PC-3 (cell line): Measurements from ENCODE around the gene ARHGEF16. TPM values are rescaled to one million over a fixed set of nuclear protein-coding genes. Genes with fewer than 3 reads are reported as not detected.

Source experiments
- ATAC-seq: fragments of 200-7000 bp; cut with Tn5 transposase; 2 replicates; pipeline ENCODE4 v1.9.1; 2020; ENCODE audit warnings: mild to moderate bottlenecking, moderate library complexity
- BruUV-seq: library from RNA; stranded (reverse); fragments of 400-500 nt; replicated peaks from 2 replicates; lab custom pipeline; 2021; lab: Mats Ljungman, UMichigan
- CTCF ChIA-PET: fragments of 300-600 bp; sonication (Branson Sonifier 250); formaldehyde crosslinking; loops from one replicate; lab custom pipeline; 2022; ENCODE audit warnings: antibody characterized with exemption; lab: Charles Lee
- POLR2A ChIA-PET: fragments of 300-600 bp; sonication (Branson Sonifier 250); formaldehyde crosslinking; loops from one replicate; lab custom pipeline; 2022; ENCODE audit warnings: antibody characterized with exemption; ENCODE audit not compliant: unreplicated experiment; lab: Charles Lee
- DNase-seq: peaks from one replicate; pipeline ENCODE4 v3.0.0-alpha.2; 2015
- H2AFZ ChIP-seq: fragments of 300-600 bp; sonication (generic); 2 replicates; pipeline ENCODE4 v1.6.0; 2016; ENCODE audit warnings: antibody characterized with exemption, low read length
- H3F3A ChIP-seq: fragments of 300-600 bp; sonication (generic); one replicate; pipeline ENCODE4 v1.6.0; 2017; ENCODE audit warnings: antibody characterized with exemption, low read length, control low read depth, mild to moderate bottlenecking; ENCODE audit not compliant: unreplicated experiment
- H3K27ac ChIP-seq: fragments of 300-600 bp; sonication (generic); 2 replicates; pipeline ENCODE4 v1.5.1; 2016; ENCODE audit warnings: mild to moderate bottlenecking, low read length
- H3K27me3 ChIP-seq: fragments of 300-600 bp; sonication (generic); 2 replicates; pipeline ENCODE4 v1.6.1; 2016; ENCODE audit warnings: low read length, mixed read lengths
- H3K36me3 ChIP-seq: fragments of 300-600 bp; sonication (generic); 2 replicates; pipeline ENCODE4 v1.6.1; 2016; ENCODE audit warnings: low read depth, mixed run types, low read length, mixed read lengths
- H3K4me1 ChIP-seq: fragments of 300-600 bp; sonication (generic); 2 replicates; pipeline ENCODE4 v1.5.1; 2016; ENCODE audit warnings: low read length; ENCODE audit not compliant: insufficient read depth
- H3K4me2 ChIP-seq: fragments of 300-600 bp; sonication (generic); 2 replicates; pipeline ENCODE4 v1.6.0; 2016; ENCODE audit warnings: low read length
- H3K4me3 ChIP-seq: fragments of 300-600 bp; sonication (generic); 2 replicates; pipeline ENCODE4 v1.5.1; 2016; ENCODE audit warnings: mild to moderate bottlenecking, low read length, mixed read lengths
- H3K79me2 ChIP-seq: fragments of 300-600 bp; sonication (generic); 2 replicates; pipeline ENCODE4 v1.6.1; 2017; ENCODE audit warnings: low read length, mixed read lengths
- H3K9ac ChIP-seq: fragments of 300-600 bp; sonication (generic); 2 replicates; pipeline ENCODE4 v1.6.0; 2016; ENCODE audit warnings: mild to moderate bottlenecking, low read length
- H3K9me2 ChIP-seq: fragments of 300-600 bp; sonication (generic); replicated peaks from 2 replicates; pipeline ENCODE4 v1.6.1; 2016; ENCODE audit warnings: mixed run types, low read length, mixed read lengths
- H3K9me3 ChIP-seq: fragments of 300-600 bp; sonication (generic); 2 replicates; pipeline ENCODE4 v1.6.1; 2016; ENCODE audit warnings: low read length, mixed read lengths
- H4K20me1 ChIP-seq: fragments of 300-600 bp; sonication (generic); 2 replicates; pipeline ENCODE4 v1.6.1; 2016; ENCODE audit warnings: low read length, mixed read lengths
- EZH2 ChIP-seq: fragments of 300-600 bp; sonication (generic); IDR thresholded peaks from one replicate; pipeline ENCODE4 v1.6.1; 2017; ENCODE audit warnings: antibody characterized with exemption, mild to moderate bottlenecking, low read length; ENCODE audit not compliant: unreplicated experiment
- EZH2phosphoT487 ChIP-seq: fragments of 300-600 bp; sonication (generic); IDR thresholded peaks from 2 replicates; pipeline ENCODE4 v1.6.1; 2018; ENCODE audit warnings: mild to moderate bottlenecking, antibody characterized with exemption, low read length, borderline replicate concordance
- intact Hi-C: fragments of 100-400 bp; cut with micrococcal nuclease; formaldehyde crosslinking; loops from 2 replicates; pipeline ENCODE4 v1.9.0; 2023
- total RNA-seq: library from RNA; depleted of rRNA; stranded (reverse); fragments of >200 nt; gene quantifications from 2 replicates; pipeline ENCODE4 v1.2.3, GENCODE V29; 2014
- TF ChIP-seq, protein P1 (sequence below): fragments of 300-600 bp; sonication (generic); conservative IDR thresholded peaks from 2 replicates; pipeline ENCODE4 v1.5.1; 2017; ENCODE audit warnings: antibody characterized with exemption, low read depth, mild to moderate bottlenecking, low read length

ARHGEF16 gene
- total RNA-seq, 1 experiment from 2014 or later = 54.3 TPM

- Histone ChIP-seq H3K9ac (no peak overlapping the region), H3K4me2 (no peak overlapping the region), H4K20me1 (no peaks in the 10 kb centered on the region), H2AFZ (no peak overlapping the region), H3F3A (no peaks in the 10 kb centered on the region), H3K27ac (no peak overlapping the region), H3K4me3 (no peak overlapping the region), H3K27me3 (no peaks in the 10 kb centered on the region), H3K9me2 (no peaks in the 10 kb centered on the region), H3K79me2 (no peaks in the 10 kb centered on the region), H3K4me1 (no peaks in the 10 kb centered on the region; the same call in 1 of the 2 replicates), H3K36me3 (no peaks in the 10 kb centered on the region; the same call in 1 of the 2 replicates), H3K9me3 (no peaks in the 10 kb centered on the region)
- TF ChIP-seq, protein P1, sequence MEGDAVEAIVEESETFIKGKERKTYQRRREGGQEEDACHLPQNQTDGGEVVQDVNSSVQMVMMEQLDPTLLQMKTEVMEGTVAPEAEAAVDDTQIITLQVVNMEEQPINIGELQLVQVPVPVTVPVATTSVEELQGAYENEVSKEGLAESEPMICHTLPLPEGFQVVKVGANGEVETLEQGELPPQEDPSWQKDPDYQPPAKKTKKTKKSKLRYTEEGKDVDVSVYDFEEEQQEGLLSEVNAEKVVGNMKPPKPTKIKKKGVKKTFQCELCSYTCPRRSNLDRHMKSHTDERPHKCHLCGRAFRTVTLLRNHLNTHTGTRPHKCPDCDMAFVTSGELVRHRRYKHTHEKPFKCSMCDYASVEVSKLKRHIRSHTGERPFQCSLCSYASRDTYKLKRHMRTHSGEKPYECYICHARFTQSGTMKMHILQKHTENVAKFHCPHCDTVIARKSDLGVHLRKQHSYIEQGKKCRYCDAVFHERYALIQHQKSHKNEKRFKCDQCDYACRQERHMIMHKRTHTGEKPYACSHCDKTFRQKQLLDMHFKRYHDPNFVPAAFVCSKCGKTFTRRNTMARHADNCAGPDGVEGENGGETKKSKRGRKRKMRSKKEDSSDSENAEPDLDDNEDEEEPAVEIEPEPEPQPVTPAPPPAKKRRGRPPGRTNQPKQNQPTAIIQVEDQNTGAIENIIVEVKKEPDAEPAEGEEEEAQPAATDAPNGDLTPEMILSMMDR = no peak
- TF ChIP-seq EZH2phosphoT487 (no peak), EZH2 (no peak)
- BruUV-seq = no TSS peak
- POLR2A ChIA-PET = no interaction called here
- CTCF ChIA-PET = interaction anchor here (2.1 kb wide), 1 partner anchor 20 kb away, joined by 15 read pairs; no protein-coding TSS in a partner anchor
- ATAC-seq (no peak), DNase-seq (no peak)
- intact Hi-C loops = no loop called here
Measured at GRCh38 chr1:3472906-3473305, 18.4 kb downstream of the ARHGEF16 start.

DNA sequence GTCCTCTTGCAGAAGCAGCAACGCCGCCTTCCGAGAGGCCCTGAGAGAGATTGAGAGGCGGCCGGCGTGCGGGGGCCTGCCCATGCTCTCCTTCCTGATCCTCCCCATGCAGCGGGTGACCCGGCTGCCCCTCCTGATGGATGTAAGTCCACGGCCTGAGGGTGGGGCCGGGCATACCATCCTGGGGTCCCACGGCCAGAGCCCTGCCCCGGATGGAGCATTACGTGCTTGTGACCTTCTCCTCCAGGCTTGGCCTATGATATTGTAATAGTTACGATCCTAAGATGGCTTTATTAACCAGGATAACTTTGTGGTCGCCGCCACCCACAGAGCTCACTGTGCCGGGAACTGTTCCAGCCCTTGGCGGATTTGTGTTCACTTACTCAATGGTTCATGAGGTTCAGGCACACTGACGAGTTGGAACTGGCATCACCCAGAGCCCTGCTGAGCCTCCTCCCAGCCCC lies 18.9 kb downstream of the ARHGEF16 start:
- TF ChIP-seq, protein P1 = no peak
- TF ChIP-seq EZH2 = no peak
- TF ChIP-seq EZH2phosphoT487 = no peak
- H3F3A ChIP-seq = no peaks in the 10 kb centered on the region
- no peak overlapping the region for H3K4me3 ChIP-seq
- H3K4me2 ChIP-seq = no peak overlapping the region
- no peaks in the 10 kb centered on the region for H3K79me2 ChIP-seq
- no peaks in the 10 kb centered on the region; the same call in 1 of the 2 replicates for H3K4me1 ChIP-seq
- H3K9ac ChIP-seq = no peak overlapping the region
- H3K36me3 ChIP-seq = no peaks in the 10 kb centered on the region; the same call in 1 of the 2 replicates
- no peaks in the 10 kb centered on the region for H4K20me1 ChIP-seq
- DNase-seq (no peak), ATAC-seq (no peak)
- H3K27ac ChIP-seq = no peak overlapping the region
- no TSS peak for BruUV-seq
- H3K27me3 ChIP-seq = no peaks in the 10 kb centered on the region
- intact Hi-C loops = no loop called here
- no peak overlapping the region for H2AFZ ChIP-seq
- no peaks in the 10 kb centered on the region for H3K9me3 ChIP-seq
- POLR2A ChIA-PET = no interaction called here
- no peaks in the 10 kb centered on the region for H3K9me2 ChIP-seq
- CTCF ChIA-PET = interaction anchor here (1.1 kb wide), 1 partner anchor 20 kb away, joined by 3 read pairs; no protein-coding TSS in a partner anchor

GRCh38 chr1:3474016-3474415 lies 19.6 kb downstream of the ARHGEF16 start:
- H3K79me2 ChIP-seq = no peaks in the 10 kb centered on the region
- no peak for ATAC-seq
- no peak for DNase-seq
- H4K20me1 ChIP-seq = no peaks in the 10 kb centered on the region
- H3K9me2 ChIP-seq = no peaks in the 10 kb centered on the region
- no peak for TF ChIP-seq EZH2phosphoT487
- TF ChIP-seq, protein P1 = no peak
- TF ChIP-seq EZH2 = no peak
- no peak overlapping the region for H3K4me2 ChIP-seq
- no peak overlapping the region for H2AFZ ChIP-seq
- no peaks in the 10 kb centered on the region for H3K9me3 ChIP-seq
- no peaks in the 10 kb centered on the region; the same call in 1 of the 2 replicates for H3K36me3 ChIP-seq
- H3K27me3 ChIP-seq = no peaks in the 10 kb centered on the region
- intact Hi-C loops = no loop called here
- no peaks in the 10 kb centered on the region; the same call in 1 of the 2 replicates for H3K4me1 ChIP-seq
- no peak overlapping the region for H3K27ac ChIP-seq
- no peak overlapping the region for H3K4me3 ChIP-seq
- H3F3A ChIP-seq = no peaks in the 10 kb centered on the region
- BruUV-seq = no TSS peak
- no peak overlapping the region for H3K9ac ChIP-seq
- POLR2A ChIA-PET = no interaction called here
- CTCF ChIA-PET = interaction anchor here (1.1 kb wide), 1 partner anchor 21 kb away, joined by 3 read pairs; no protein-coding TSS in a partner anchor
